Measurements from ENCODE around the gene TTYH2. TPM values are rescaled to one million over a fixed set of nuclear protein-coding genes. Genes with fewer than 3 reads are reported as not detected.
"Not testable (repeated sequence)": the region's sequence is repeated elsewhere in the genome, so short reads cannot be mapped to it uniquely, and the experiment has no call there.

The TTYH2 gene
- total and polyA plus RNA-seq, 10 of the 15 experiments (the other 5 are each of a cell fraction or from before 2014, with no cell fraction given) = 0.26 to 25.2 (median 6.6) TPM

DNA sequence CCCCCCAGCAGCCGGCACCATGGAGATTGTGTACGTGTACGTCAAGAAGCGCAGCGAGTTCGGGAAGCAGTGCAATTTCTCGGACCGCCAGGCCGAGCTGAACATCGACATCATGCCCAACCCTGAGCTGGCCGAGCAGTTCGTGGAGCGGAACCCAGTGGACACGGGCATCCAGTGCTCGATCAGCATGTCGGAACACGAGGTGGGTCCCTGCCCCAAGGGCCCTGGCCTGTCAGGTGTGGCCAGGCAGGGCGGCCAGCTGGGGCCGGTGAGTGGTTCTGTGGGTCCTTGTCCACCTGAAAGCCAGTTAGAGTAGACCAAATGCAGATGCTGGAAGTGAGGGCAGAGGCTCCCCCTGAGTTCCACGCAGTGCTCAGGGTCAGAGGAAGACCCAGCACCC, 68.4 kb downstream of the TTYH2 start (continued):
- TF ChIP-seq MYB (IDR thresholded peaks at IDR 0.05; ENCODE audit: borderline replicate concordance, low read depth, low read length) = no peak

DNA sequence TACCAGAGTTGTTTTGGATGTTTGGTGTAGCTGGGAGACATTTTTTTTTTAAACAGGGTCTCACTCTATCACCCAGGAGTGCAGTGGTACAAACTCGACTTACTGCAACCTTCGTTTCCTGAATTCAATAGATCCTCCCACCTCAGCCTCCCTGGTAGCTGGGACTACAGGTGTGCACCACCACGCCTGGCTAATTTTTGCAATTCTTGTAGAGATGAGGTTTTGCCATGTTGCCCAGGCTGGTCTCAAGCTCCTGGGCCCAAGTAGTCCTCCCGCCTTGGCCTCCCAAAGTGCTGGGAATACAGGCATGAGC, 68.9 kb downstream of the TTYH2 start:
- not testable (repeated sequence) for H3K36me3 ChIP-seq (ENCODE audit: control insufficient read depth in 2 of 2, insufficient read depth in 2 of 2, low read length in 1 of 2); H3K9ac ChIP-seq (ENCODE audit: control insufficient read depth, insufficient read depth, low read length); H3K4me2 ChIP-seq (ENCODE audit: control insufficient read depth, insufficient read depth); DNase-seq (ENCODE audit: low read depth, low spot score); H2AFZ ChIP-seq (ENCODE audit: control insufficient read depth, low read depth, low read length); ATAC-seq; H3K79me2 ChIP-seq (ENCODE audit: control insufficient read depth, insufficient read depth, low read length); H3K4me3 ChIP-seq; H4K20me1 ChIP-seq (ENCODE audit: control insufficient read depth, insufficient read depth); FAIRE-seq; H3K9me3 ChIP-seq (replicated peaks; ENCODE audit: control insufficient read depth, insufficient read depth, low read length); H3K27me3 ChIP-seq (replicated peaks in 1 of 2; ENCODE audit: control insufficient read depth in 2 of 2, insufficient read depth in 2 of 2, low read length in 1 of 2)
- intact Hi-C loops (cut with micrococcal nuclease; ENCODE audit: unreplicated experiment) = loop anchor here (5.0 kb wide), 1 partner anchor 70 kb away; the partner anchor contains the start of gene TTYH2
- in situ Hi-C loops (cut with MboI) = loop anchor here (25.0 kb wide), 1 partner anchor 1870 kb away; no protein-coding TSS in a partner anchor
- BruUV-seq (replicated peaks) = TSS peak; percentile 74
- peaks cover 21% of the 10 kb centered on the region for H3K4me1 ChIP-seq (ENCODE audit: control insufficient read depth, insufficient read depth, low read length)
- SMC1A ChIA-PET (ENCODE audit: uncharacterized antibody, unreplicated experiment) = interaction anchor here (0.7 to 10.6 kb wide), 3 partner anchors 14 to 76 kb away, joined by 3 to 101 read pairs (median 4); no protein-coding TSS in a partner anchor
- 53% methylated on average over 4 of the region's 4 CpGs for WGBS (ENCODE audit: insufficient coverage, insufficient replicate concordance, low lambda C conversion rate, missing lambda C conversion rate)
- RAD21 ChIA-PET (ENCODE audit: unreplicated experiment) = interaction anchor here (0.8 to 8.8 kb wide), 4 partner anchors 9 to 71 kb away, joined by 3 to 102 read pairs (median 8); partner anchors contain the start of gene TTYH2
- POLR2A ChIA-PET = interaction anchor here (1.2 to 2.0 kb wide), 2 partner anchors 8 to 14 kb away, joined by 5 read pairs; no protein-coding TSS in a partner anchor
- peak overlapping the region; percentile 68 for H3K27ac ChIP-seq (ENCODE audit: control insufficient read depth, insufficient read depth)
- CTCF ChIA-PET = interaction anchor here (0.8 to 3.5 kb wide), 7 partner anchors 12 to 181 kb away, joined by 3 to 18 read pairs (median 4); no protein-coding TSS in a partner anchor
- TF ChIP-seq, protein P1, sequence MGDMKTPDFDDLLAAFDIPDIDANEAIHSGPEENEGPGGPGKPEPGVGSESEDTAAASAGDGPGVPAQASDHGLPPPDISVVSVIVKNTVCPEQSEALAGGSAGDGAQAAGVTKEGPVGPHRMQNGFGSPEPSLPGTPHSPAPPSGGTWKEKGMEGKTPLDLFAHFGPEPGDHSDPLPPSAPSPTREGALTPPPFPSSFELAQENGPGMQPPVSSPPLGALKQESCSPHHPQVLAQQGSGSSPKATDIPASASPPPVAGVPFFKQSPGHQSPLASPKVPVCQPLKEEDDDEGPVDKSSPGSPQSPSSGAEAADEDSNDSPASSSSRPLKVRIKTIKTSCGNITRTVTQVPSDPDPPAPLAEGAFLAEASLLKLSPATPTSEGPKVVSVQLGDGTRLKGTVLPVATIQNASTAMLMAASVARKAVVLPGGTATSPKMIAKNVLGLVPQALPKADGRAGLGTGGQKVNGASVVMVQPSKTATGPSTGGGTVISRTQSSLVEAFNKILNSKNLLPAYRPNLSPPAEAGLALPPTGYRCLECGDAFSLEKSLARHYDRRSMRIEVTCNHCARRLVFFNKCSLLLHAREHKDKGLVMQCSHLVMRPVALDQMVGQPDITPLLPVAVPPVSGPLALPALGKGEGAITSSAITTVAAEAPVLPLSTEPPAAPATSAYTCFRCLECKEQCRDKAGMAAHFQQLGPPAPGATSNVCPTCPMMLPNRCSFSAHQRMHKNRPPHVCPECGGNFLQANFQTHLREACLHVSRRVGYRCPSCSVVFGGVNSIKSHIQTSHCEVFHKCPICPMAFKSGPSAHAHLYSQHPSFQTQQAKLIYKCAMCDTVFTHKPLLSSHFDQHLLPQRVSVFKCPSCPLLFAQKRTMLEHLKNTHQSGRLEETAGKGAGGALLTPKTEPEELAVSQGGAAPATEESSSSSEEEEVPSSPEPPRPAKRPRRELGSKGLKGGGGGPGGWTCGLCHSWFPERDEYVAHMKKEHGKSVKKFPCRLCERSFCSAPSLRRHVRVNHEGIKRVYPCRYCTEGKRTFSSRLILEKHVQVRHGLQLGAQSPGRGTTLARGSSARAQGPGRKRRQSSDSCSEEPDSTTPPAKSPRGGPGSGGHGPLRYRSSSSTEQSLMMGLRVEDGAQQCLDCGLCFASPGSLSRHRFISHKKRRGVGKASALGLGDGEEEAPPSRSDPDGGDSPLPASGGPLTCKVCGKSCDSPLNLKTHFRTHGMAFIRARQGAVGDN (IDR thresholded peaks at IDR 0.05) = peak; percentile 64; the same call in 1 of the 2 replicates
- TF ChIP-seq SMARCA5 (IDR thresholded peaks at IDR 0.05) = peak; percentile 94
- TF ChIP-seq, protein P2, sequence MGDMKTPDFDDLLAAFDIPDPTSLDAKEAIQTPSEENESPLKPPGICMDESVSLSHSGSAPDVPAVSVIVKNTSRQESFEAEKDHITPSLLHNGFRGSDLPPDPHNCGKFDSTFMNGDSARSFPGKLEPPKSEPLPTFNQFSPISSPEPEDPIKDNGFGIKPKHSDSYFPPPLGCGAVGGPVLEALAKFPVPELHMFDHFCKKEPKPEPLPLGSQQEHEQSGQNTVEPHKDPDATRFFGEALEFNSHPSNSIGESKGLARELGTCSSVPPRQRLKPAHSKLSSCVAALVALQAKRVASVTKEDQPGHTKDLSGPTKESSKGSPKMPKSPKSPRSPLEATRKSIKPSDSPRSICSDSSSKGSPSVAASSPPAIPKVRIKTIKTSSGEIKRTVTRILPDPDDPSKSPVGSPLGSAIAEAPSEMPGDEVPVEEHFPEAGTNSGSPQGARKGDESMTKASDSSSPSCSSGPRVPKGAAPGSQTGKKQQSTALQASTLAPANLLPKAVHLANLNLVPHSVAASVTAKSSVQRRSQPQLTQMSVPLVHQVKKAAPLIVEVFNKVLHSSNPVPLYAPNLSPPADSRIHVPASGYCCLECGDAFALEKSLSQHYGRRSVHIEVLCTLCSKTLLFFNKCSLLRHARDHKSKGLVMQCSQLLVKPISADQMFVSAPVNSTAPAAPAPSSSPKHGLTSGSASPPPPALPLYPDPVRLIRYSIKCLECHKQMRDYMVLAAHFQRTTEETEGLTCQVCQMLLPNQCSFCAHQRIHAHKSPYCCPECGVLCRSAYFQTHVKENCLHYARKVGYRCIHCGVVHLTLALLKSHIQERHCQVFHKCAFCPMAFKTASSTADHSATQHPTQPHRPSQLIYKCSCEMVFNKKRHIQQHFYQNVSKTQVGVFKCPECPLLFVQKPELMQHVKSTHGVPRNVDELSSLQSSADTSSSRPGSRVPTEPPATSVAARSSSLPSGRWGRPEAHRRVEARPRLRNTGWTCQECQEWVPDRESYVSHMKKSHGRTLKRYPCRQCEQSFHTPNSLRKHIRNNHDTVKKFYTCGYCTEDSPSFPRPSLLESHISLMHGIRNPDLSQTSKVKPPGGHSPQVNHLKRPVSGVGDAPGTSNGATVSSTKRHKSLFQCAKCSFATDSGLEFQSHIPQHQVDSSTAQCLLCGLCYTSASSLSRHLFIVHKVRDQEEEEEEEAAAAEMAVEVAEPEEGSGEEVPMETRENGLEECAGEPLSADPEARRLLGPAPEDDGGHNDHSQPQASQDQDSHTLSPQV (IDR thresholded peaks at IDR 0.05) = peak; percentile 79; the same call in 1 of the 2 replicates
- TF ChIP-seq, protein P3, sequence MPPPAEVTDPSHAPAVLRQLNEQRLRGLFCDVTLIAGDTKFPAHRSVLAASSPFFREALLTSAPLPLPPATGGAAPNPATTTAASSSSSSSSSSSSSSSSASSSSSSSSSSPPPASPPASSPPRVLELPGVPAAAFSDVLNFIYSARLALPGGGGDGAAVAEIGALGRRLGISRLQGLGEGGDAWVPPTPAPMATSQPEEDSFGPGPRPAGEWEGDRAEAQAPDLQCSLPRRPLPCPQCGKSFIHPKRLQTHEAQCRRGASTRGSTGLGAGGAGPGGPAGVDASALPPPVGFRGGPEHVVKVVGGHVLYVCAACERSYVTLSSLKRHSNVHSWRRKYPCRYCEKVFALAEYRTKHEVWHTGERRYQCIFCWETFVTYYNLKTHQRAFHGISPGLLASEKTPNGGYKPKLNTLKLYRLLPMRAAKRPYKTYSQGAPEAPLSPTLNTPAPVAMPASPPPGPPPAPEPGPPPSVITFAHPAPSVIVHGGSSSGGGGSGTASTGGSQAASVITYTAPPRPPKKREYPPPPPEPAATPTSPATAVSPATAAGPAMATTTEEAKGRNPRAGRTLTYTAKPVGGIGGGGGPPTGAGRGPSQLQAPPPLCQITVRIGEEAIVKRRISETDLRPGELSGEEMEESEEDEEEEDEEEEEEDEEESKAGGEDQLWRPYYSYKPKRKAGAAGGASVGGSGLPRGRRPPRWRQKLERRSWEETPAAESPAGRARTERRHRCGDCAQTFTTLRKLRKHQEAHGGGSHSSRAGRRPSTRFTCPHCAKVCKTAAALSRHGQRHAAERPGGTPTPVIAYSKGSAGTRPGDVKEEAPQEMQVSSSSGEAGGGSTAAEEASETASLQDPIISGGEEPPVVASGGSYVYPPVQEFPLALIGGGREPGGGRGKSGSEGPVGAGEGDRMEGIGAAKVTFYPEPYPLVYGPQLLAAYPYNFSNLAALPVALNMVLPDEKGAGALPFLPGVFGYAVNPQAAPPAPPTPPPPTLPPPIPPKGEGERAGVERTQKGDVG (CRISPR knock-in tag; IDR thresholded peaks at IDR 0.05) = 0 out of 2 replicates have a peak, but pooled peaks have one; percentile 64

All from GM12878 (cell line).